HG02870 (cell line): ENCODE results near the gene FGF1.

Experiments
- ATAC-seq: cut with Tn5 transposase; IDR thresholded peaks from one replicate; pipeline ENCODE4 v1.9.1; 2021; ENCODE audit warnings: mild to moderate bottlenecking, moderate library complexity; ENCODE audit not compliant: unreplicated experiment

Gene FGF1

GRCh38 chr5:142544946-142545649 lies 140.8 kb downstream of the FGF1 start:
- no peak for ATAC-seq

GRCh38 chr5:142544071-142544753 lies 141.7 kb downstream of the FGF1 start:
- no peak for ATAC-seq

GRCh38 chr5:142542906-142543305 lies 143.0 kb downstream of the FGF1 start:
- no peak for ATAC-seq
